ENCODE results near the gene ABI3. TPM values are rescaled to one million over a fixed set of nuclear protein-coding genes. Genes with fewer than 3 reads are reported as not detected.

Gene ABI3
- total and polyA plus RNA-seq, 9 of the 15 experiments (the other 6 are each of a cell fraction or from before 2014, with no cell fraction given) = not detected

GRCh38 chr17:49217651-49218413 is 7.3 kb downstream of the ABI3 start:
- POLR2A ChIA-PET = interaction anchor here (0.6 to 1.1 kb wide), 4 partner anchors 10 to 17 kb away, joined by 3 to 5 read pairs (median 3); no protein-coding TSS in a partner anchor
- no peaks in the 10 kb centered on the region for H3K79me2 ChIP-seq (ENCODE audit: control insufficient read depth, insufficient read depth, low read length)
- H3K4me3 ChIP-seq = no peak overlapping the region
- H3K27me3 ChIP-seq (ENCODE audit: control insufficient read depth in 2 of 2, insufficient read depth in 2 of 2, low read length in 2 of 2) = peaks cover 7 to 46% of the 10 kb centered on the region in 2 experiments; a peak in 3 of 5 replicates
- DNase-seq (ENCODE audit: extremely low read depth in 1 of 4, low spot score in 3 of 4) = no peak
- no peak overlapping the region for H3K27ac ChIP-seq (ENCODE audit: extremely low read depth, low read depth, low read length)
- H4K20me1 ChIP-seq (replicated peaks; ENCODE audit: control insufficient read depth, insufficient read depth, low read length) = no peaks in the 10 kb centered on the region
- H3K9me1 ChIP-seq (ENCODE audit: control insufficient read depth, insufficient read depth, low read length) = no peaks in the 10 kb centered on the region
- CTCF ChIA-PET (ENCODE audit: low intra/inter-chr PET ratio) = no interaction called here
- H3K4me1 ChIP-seq (replicated peaks in 1 of 2; ENCODE audit: control insufficient read depth in 2 of 2, insufficient read depth in 2 of 2, low read length in 2 of 2) = peaks cover 6 to 22% of the 10 kb centered on the region in 2 experiments; a peak in 4 of 5 replicates
- no peak for TF ChIP-seq FUS (optimal IDR thresholded peaks at IDR 0.05; ENCODE audit: low read depth, low read length)
- TF ChIP-seq, protein P1, sequence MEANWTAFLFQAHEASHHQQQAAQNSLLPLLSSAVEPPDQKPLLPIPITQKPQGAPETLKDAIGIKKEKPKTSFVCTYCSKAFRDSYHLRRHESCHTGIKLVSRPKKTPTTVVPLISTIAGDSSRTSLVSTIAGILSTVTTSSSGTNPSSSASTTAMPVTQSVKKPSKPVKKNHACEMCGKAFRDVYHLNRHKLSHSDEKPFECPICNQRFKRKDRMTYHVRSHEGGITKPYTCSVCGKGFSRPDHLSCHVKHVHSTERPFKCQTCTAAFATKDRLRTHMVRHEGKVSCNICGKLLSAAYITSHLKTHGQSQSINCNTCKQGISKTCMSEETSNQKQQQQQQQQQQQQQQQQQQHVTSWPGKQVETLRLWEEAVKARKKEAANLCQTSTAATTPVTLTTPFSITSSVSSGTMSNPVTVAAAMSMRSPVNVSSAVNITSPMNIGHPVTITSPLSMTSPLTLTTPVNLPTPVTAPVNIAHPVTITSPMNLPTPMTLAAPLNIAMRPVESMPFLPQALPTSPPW (CRISPR knock-in tag; IDR thresholded peaks at IDR 0.05) = peak; percentile 59; the same call in 1 of the 2 replicates
- WGBS (ENCODE audit: insufficient coverage, low coverage, missing lambda C conversion rate) = 10% methylated on average over 10 of the region's 17 CpGs
- ATAC-seq = no peak
- H3K4me2 ChIP-seq (ENCODE audit: insufficient read depth, low read length) = no peak overlapping the region
- H3K36me3 ChIP-seq (ENCODE audit: control insufficient read depth, insufficient read depth, low read length) = no peaks in the 10 kb centered on the region
- no peak overlapping the region for H2AFZ ChIP-seq (ENCODE audit: low read depth, low read length)
- FAIRE-seq = no peak
- intact Hi-C loops (cut with micrococcal nuclease) = no loop called here
- in situ Hi-C loops (cut with MboI) = no loop called here
- BruUV-seq (replicated peaks) = no TSS peak
- peak overlapping the region in 1 of 2 experiments; percentile 53; a peak in 1 of 4 replicates for H3K9ac ChIP-seq (ENCODE audit: insufficient read depth in 1 of 2, low read depth in 2 of 2, low read length in 2 of 2)
- H3K9me3 ChIP-seq (replicated peaks; ENCODE audit: control insufficient read depth, insufficient read depth, low read depth, low read length) = no peaks in the 10 kb centered on the region

Measured in K562 (cell line).